GM12878 (cell line): ENCODE data around the gene AGRN. TPM values are rescaled to one million over a fixed set of nuclear protein-coding genes. Genes with fewer than 3 reads are reported as not detected.

Source experiments
- ATF7 ChIP-seq: fragments of 450-650 bp; IDR thresholded peaks from 2 replicates; pipeline ENCODE4 v1.6.1; 2016; ENCODE audit warnings: low read depth, mild to moderate bottlenecking
- CTCF ChIP-seq, 3 experiments: IDR thresholded peaks in 2 of 3; conservative IDR thresholded peaks in 1 of 3; 2 replicates each; pipeline ENCODE4 v1.5.1; 2011; ENCODE audit warnings: low read depth in 3 of 3, low read length in 3 of 3, mild to moderate bottlenecking in 3 of 3, control low read depth in 2 of 3, moderate library complexity in 2 of 3, inconsistent platforms in 1 of 3, mixed read lengths in 1 of 3; ENCODE audit not compliant: control insufficient read depth in 2 of 3, insufficient read depth in 1 of 3; ENCODE audit errors: extremely low read depth in 1 of 3
- EZH2 ChIP-seq: IDR thresholded peaks from 2 replicates; pipeline ENCODE4 v1.6.1; 2012; ENCODE audit warnings: low read depth, mild to moderate bottlenecking, control low read depth, inconsistent platforms, low read length, borderline replicate concordance; ENCODE audit not compliant: control insufficient read depth
- GATAD2B ChIP-seq: fragments of 450-650 bp; conservative IDR thresholded peaks from 2 replicates; pipeline ENCODE4 v1.6.1; 2017; ENCODE audit warnings: low read depth, mild to moderate bottlenecking, moderate library complexity
- IRF4 ChIP-seq: IDR thresholded peaks from 2 replicates; pipeline ENCODE4 v1.6.1; 2011; ENCODE audit warnings: low read depth, low read length
- LARP7 ChIP-seq: fragments of 450-650 bp; IDR thresholded peaks from 2 replicates; pipeline ENCODE4 v1.6.1; 2017; ENCODE audit warnings: mild to moderate bottlenecking
- NKRF ChIP-seq: fragments of 450-650 bp; conservative IDR thresholded peaks from 2 replicates; pipeline ENCODE4 v1.6.1; 2017; ENCODE audit warnings: mild to moderate bottlenecking, moderate library complexity
- PAX5 ChIP-seq: IDR thresholded peaks from 2 replicates; pipeline ENCODE4 v1.6.1; 2011; ENCODE audit warnings: low read depth, low read length, borderline replicate concordance
- PAX8 ChIP-seq: fragments of 450-650 bp; IDR thresholded peaks from 2 replicates; pipeline ENCODE4 v1.6.1; 2017; ENCODE audit warnings: mild to moderate bottlenecking, moderate library complexity
- RCOR1 ChIP-seq: conservative IDR thresholded peaks from 2 replicates; pipeline ENCODE4 v1.6.1; 2012; ENCODE audit warnings: low read depth, low read length, improper control_type of control experiment
- RELA ChIP-seq: fragments of 450-650 bp; IDR thresholded peaks from 2 replicates; pipeline ENCODE4 v1.8.0; 2014; ENCODE audit warnings: borderline replicate concordance; ENCODE audit not compliant: partially characterized antibody
- SIN3A ChIP-seq: IDR thresholded peaks from 2 replicates; pipeline ENCODE4 v1.6.1; 2012; ENCODE audit warnings: low read depth, low read length, improper control_type of control experiment
- SMC3 ChIP-seq: IDR thresholded peaks from 2 replicates; pipeline ENCODE4 v1.6.1; 2011; ENCODE audit warnings: low read length, improper control_type of control experiment, borderline replicate concordance
- SP1 ChIP-seq: IDR thresholded peaks from one replicate; pipeline ENCODE4 v1.6.1; 2011; ENCODE audit warnings: low read depth, low read length
- SREBF1 ChIP-seq: IDR thresholded peaks from 2 replicates; pipeline ENCODE4 v1.6.1; 2012; ENCODE audit warnings: mild to moderate bottlenecking, low read length
- STAT3 ChIP-seq: IDR thresholded peaks from 2 replicates; pipeline ENCODE4 v1.6.1; 2011; ENCODE audit warnings: low read depth, low read length, improper control_type of control experiment
- TCF7 ChIP-seq: IDR thresholded peaks from 2 replicates; pipeline ENCODE4 v1.6.1; 2014; ENCODE audit warnings: antibody characterized with exemption, borderline replicate concordance
- WRNIP1 ChIP-seq: IDR thresholded peaks from 2 replicates; pipeline ENCODE4 v1.6.1; 2011; ENCODE audit warnings: low read depth, low read length, improper control_type of control experiment, borderline replicate concordance
- ZBTB4 ChIP-seq: fragments of 450-650 bp; formaldehyde crosslinking; IDR thresholded peaks from 2 replicates; pipeline ENCODE4 v1.4.0; 2022; ENCODE audit warnings: mild to moderate bottlenecking, moderate library complexity
- ZNF24 ChIP-seq: fragments of 450-650 bp; IDR thresholded peaks from 2 replicates; pipeline ENCODE4 v1.6.1; 2017; ENCODE audit warnings: antibody characterized with exemption, mild to moderate bottlenecking
- polyA plus RNA-seq, 11 experiments: library from polyadenylated mRNA; depleted of rRNA in 4 of 11; unstranded in 6 of 11; stranded (reverse) in 5 of 11; fragments of >200 nt; fragmentation: Nextera tagmentation in 4 of 11; fragmentation: Illumina TruSeq in 1 of 11; extraction: Ambion mirVana in 4 of 11; extraction: Trizol in 1 of 11; gene quantifications; 1 replicate in 1 of 11; 2 replicates in 10 of 11; pipeline versions ENCODE4 v1.2.1 to v1.2.3, GENCODE V29; 2011 to 2016; ENCODE audit warnings: inconsistent platforms in 2 of 11, missing spikeins in 2 of 11, low read depth in 1 of 11
- total RNA-seq, 4 experiments: library from RNA; depleted of rRNA in 3 of 4; stranded (reverse); fragments of >200 nt in 3 of 4; fragmentation: Illumina TruSeq in 1 of 4; extraction: Trizol in 1 of 4; gene quantifications; 2 replicates each; pipeline versions ENCODE4 v1.2.1 to v1.2.3, GENCODE V29; 2013 to 2021
- TF ChIP-seq, protein P1 (sequence below): IDR thresholded peaks from 2 replicates; pipeline ENCODE4 v1.6.1; 2012; ENCODE audit warnings: low read depth, low read length, improper control_type of control experiment
- TF ChIP-seq, protein P2 (sequence below): IDR thresholded peaks from 2 replicates; pipeline ENCODE4 v1.6.1; 2011; ENCODE audit warnings: borderline replicate concordance, low read depth, mild to moderate bottlenecking, moderate library complexity, mixed read lengths, low read length; ENCODE audit not compliant: insufficient read depth; ENCODE audit errors: extremely low read length

AGRN gene
- total and polyA plus RNA-seq, 10 of the 15 experiments (the other 5 are each of a cell fraction or from before 2014, with no cell fraction given), result 0.02 to 41.8 (median 4.1) TPM

DNA sequence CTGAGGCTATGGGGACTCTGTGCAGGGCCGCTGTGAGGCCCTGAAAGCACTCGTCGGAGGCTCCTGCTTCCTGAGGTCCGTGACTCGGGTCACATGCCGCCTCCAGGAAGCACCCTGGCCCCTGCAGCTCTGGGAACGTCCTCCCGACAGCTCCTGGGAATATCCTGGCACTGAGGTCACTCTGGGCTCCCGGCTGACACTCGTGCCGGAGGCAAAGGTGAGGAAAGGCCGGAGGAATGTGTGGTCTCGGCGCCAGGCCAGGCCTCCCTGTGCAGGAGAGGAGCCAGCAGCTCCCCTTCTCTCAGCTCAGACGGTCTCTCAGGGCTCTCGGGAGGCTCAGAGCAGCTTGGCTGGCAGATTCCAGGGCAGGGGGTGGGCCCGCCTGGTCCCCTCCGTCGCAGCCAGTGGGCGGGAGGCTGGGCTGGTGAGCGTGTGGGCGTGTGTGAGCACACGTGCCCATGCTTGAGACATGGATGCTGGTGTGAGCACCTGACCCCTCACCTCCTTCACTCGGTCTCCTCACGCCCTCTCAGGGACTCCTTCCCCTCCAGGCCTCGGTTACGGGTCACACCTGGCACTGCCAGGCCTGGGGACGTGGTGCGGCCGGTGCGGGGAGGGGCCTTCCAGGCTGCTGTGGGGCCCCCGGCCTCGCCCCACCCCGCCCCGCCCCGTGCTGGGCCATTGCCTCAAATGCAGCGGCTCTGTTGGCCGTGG lies 59.6 kb downstream of the AGRN start (continued):
- TF ChIP-seq PAX5 (no peak; the same call in 1 of the 2 replicates), ATF7 (peak; percentile 43; the same call in 1 of the 2 replicates), IRF4 (no peak), WRNIP1 (no peak), ZBTB4 (CRISPR knock-in tag) (no peak), NKRF (no peak; the same call in 1 of the 2 replicates), GATAD2B (0 out of 2 replicates have a peak, but pooled peaks have one; percentile 48), RELA (no peak), SREBF1 (no peak), ZNF24 (no peak), SP1 (no peak), LARP7 (no peak), TCF7 (no peak), EZH2 (no peak), STAT3 (no peak), SIN3A (no peak), SMC3 (no peak), CTCF (IDR thresholded peaks at IDR 0.05 in 2 of 3, conservative IDR thresholded peaks at IDR 0.05 in 1 of 3; ENCODE audit: control insufficient read depth in 2 of 3, extremely low read depth in 1 of 3, insufficient read depth in 1 of 3, low read depth in 3 of 3, low read length in 3 of 3) (no peak), PAX8 (no peak), RCOR1 (no peak)
- TF ChIP-seq, protein P1, sequence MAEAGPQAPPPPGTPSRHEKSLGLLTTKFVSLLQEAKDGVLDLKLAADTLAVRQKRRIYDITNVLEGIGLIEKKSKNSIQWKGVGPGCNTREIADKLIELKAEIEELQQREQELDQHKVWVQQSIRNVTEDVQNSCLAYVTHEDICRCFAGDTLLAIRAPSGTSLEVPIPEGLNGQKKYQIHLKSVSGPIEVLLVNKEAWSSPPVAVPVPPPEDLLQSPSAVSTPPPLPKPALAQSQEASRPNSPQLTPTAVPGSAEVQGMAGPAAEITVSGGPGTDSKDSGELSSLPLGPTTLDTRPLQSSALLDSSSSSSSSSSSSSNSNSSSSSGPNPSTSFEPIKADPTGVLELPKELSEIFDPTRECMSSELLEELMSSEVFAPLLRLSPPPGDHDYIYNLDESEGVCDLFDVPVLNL, result no peak
- TF ChIP-seq, protein P2, sequence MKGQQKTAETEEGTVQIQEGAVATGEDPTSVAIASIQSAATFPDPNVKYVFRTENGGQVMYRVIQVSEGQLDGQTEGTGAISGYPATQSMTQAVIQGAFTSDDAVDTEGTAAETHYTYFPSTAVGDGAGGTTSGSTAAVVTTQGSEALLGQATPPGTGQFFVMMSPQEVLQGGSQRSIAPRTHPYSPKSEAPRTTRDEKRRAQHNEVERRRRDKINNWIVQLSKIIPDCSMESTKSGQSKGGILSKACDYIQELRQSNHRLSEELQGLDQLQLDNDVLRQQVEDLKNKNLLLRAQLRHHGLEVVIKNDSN, result peak; percentile 82
